HTERT RPE-1 (cell line): ENCODE measurements around the gene DOHH.

Experiments
- in situ Hi-C: fragments of 300-500 bp; cut with MboI; formaldehyde crosslinking; loops from 4 replicates; pipeline ENCODE4 v1.14.3; 2020; ENCODE audit warnings: low sequenced_read_pairs

Gene DOHH

DNA sequence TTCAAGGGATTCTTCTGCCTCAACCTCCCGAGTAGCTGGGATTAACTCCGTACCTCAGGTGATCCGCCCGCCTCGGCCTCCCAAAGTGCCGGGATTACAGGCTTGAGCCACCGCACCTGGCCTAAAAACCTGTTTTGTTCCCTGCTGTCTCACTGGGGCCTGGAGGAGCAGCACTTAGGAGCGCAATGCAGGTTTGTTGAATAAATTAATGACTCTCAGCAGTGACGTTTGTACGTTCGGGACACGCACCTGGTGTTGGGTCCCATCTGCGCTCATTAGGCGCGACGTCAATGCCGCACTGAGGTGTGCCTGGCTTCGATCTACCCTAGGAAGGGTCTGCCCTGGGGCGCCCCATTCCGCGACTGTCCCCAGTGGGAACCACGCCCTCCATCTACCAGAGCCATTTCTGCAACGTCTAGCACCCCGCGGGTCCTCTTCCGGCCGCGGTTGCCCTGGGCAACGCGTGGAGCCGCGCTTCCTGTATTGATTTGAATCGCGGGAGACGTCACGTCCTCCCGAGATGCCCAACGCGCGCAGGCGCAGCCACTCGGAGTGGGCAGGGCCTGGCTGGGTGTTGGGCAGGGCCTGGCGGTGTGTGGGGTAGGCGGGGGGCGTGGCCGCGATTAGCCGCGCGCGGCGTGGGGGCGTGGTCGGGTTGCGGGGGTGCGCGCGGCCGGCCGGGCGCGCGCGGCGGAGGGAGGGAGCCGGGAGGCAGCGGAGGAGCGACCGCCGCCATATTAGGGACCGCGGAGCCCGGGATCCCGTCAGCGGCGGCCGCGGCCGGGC, 5.3 kb upstream of the DOHH start, which contains the start of gene FZR1:
Gene FZR1, plus strand, starts transcription at position 714 of the 786 bp plus-strand sequence. CDS start 16,679 bp downstream, outside the sequence.
- in situ Hi-C loops = no loop called here

DNA sequence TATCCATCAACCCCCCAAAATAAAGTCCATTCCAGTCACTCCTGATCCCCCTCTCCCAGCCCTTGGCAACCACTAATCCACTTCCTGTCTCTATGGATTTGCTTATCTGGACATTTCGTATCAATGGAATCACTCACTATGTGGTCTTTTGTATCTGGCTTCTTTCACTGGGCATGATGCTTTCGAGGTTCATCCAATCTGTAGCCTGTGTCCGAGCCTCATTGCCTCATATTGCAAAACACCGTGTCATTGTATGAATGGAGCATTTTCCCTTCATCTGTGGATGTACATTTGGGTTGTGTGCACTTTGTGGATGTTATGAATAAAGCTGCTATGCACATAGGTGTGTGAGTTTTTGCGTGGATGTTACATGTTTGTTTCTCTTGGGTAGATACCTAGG, 4.3 kb upstream of the DOHH start:
- in situ Hi-C loops = no loop called here

DNA sequence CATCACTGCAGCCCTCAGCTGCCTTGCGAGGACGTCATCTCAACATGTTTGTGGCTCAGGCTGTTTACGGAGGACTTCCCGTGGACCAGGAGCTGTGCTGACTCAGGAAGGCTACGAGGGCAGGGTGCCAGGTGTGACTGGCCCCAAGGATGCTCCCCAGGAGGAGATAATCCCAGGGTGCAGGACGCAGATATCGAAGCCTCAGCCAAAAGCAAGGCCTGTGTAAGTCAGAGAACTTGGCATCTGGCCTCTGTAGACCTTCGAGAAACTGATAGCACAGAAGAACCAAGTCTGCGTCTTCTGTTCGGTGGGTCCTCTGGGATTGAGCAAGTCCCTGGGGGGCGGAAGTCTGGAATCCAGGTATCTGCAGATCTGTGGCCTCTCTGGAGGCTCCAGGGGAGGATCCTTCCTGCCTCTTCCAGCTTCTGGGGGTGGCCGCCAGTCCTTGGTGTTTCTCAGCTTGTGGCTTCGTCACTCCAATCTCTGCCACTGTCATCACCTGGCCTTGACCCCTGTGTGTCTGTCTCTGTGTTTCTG, 2.6 kb upstream of the DOHH start:
- in situ Hi-C loops = no loop called here

DNA sequence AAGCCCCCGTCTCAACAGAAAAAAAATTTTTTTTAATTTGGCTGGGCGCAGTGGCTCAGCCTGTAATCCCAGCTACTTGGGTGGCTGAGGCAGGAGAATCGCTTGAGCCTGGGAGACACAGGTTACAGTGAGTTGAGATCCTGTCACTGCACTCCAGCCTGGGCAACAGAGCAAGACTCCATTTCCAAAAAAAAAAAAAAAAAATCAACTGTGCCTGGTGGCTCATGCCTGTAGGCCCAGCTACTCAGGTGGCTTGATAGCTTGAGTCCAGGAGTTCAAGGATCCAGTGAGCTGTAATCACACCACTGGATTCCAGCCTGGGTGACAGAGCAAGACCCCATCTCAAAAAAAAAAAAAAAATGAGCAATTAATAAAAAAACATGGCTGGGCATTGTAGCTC, 1.3 kb upstream of the DOHH start:
- in situ Hi-C loops = no loop called here

DNA sequence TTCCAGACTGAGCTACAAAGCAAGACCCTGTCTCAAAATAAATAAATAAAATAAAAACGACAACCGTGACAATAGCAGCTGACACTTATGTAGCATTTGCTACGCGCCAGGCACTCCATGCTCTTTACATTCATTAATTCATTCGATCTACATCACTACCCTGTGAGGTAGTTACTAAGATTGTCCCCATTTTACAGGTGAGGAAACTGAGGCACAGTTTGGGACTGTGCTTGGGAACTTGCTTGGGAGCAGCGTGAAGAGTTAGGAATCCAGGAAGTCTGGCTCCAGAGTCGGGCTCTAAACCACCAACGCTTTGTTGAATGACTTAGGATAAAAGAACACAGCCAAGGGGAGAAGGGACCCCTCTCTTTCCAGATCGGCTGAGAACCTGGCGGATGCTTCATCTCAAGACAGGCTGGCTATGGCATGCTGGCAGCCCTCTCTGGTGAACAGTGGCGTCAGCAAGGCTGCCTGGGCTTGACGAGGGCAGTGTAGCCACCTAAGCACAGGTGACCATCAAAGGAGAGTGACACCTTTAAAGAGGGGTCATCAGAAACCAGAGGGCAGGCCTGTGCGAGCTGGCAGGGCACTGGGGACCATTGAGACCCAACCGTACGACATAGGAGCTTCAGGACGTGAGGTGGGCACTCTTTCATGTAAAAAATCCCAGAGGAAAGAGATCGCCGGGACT, 591 bp downstream of the DOHH start:
- in situ Hi-C loops = loop anchor here (25.0 kb wide), 1 partner anchor 188 kb away; no protein-coding TSS in a partner anchor

DNA sequence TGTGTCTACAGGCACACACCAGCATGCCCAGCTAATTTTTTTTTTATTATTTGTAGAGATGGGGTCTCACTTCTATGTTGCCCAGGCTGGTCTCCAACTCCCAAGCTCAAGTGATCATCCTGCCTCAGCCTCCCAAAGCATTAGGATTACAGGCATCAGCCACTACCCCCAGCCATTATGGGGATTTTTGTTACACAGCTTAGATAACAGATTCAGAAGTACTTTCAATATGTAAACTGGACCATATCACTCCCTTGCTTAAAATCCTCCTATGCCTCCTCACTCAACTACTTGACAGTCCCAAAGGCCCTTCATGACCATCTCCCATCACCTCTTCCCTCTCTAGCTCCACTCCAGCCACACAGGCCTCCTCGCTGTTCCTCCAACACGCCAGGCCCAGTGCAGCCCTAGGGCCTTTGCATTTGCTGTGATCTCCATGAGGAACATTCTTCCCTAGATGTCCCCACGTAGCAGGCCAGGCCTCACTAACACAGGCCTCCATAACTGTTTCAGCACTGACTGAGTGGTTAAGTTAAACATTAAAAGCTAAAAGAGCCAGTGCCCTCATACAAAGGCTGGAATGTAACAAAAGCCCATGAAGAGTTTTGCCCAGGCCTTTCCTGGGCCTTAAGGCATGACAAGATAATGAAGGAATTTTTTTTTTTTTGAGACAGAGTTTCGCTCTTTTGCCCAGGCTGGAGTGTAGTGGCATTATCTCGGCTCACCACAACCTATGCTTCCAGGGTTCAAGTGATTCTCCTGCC, 2.5 kb downstream of the DOHH start:
- in situ Hi-C loops = loop anchor here (25.0 kb wide), 1 partner anchor 186 kb away; no protein-coding TSS in a partner anchor

DNA sequence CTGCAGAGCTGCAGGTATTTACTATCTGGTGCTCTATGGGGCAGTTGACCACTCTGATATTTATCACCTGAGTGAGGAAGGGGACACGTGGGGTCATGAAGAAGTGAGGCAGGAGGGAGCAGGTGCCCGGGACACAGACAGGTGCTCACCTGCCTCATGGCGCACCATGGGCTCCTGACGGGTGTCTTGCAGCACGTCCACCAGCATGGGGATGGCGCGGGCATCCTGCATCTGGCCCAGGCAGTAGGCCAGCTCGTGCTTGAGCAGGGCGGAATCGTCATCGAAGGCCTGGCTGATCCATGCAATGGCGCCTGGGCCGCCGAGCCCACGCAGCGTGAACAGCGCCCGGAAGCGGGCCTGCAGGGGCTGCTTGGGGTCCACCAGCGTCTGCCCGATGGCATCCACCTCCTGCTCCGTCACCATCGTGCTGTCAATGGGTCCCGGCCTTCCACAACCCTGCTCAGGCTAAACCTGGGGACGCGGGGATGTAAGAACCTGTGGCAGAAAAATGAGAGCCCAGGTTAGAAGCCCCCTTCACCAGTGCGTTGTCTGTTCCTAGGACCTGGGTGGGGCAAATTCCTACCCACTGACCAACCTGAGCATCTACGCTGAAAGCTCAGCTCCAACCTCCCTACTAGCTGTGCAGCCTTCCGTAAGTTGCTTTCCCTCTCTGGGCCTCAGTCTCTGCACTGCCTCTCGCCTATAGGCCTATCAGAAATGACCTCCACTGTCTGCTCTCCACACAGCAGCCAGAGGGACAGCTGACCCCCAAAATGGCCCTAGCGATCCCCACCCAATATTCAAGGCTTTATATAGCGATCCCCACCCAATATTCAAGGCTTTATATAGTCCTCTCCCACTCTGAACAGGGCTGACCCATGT, 3.8 kb downstream of the DOHH start:
- in situ Hi-C loops = loop anchor here (25.0 kb wide), 1 partner anchor 184 kb away; no protein-coding TSS in a partner anchor

DNA sequence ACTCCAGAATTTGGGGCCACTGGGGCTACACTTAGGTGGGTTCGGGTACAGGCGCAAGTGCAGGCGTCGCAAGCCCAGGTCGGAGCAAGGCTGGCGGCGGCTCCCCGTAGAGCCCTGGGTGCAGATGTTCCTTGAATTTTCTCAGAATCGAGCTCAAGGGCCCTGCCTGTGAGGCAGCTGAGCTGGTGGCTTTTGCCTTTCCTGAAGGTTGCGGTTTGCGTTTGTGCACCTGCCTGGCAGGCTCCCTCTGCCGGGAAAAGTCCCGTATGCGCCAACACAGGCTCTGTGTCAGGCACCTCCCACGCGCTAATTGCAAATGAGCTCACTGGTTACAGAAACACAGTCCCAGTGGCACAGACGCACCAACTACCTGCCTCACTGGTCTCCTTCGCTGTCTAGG, 5.9 kb downstream of the DOHH start:
- in situ Hi-C loops = loop anchor here (25.0 kb wide), 1 partner anchor 182 kb away; no protein-coding TSS in a partner anchor

DNA sequence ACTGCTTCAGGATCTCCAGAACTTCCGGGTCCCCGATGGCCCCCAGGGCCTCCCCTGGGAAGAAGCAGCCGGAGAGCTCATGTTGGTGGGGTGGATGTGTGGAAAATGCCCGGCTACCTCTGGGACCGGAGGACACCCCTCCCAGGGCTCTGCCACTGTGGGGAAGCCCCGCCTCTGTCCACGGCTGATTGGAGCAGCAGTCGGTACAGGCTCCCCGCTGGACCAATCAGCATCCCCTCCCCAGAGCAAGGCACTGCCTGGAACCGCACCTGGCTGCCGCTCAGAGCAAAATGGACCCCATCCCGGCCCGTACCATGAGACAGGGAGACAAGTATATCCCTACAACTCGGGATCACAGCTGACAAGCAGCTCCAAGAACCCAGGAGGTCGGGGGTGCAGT, 6.4 kb downstream of the DOHH start:
- in situ Hi-C loops = loop anchor here (25.0 kb wide), 1 partner anchor 182 kb away; no protein-coding TSS in a partner anchor

DNA sequence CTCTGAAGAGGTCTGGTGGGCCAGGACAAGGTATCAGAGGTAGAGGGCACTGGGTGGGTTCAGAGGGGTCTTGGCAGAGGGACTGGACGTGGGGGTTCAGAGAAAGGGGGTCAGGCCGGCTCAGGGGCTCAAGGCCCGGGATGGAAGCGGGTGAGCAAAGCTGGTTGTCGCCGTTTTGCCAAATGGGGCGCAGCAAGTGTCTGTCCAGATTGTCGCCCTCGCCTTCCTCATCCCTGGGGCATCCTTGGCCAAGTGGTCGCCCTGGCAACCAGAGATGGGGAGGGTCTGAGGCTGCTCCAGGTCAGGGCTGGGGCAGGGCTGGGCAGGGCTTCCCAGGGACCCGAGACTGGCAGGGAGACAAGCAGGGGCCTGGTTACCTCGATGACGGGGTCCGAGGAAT, 6.8 kb downstream of the DOHH start:
- in situ Hi-C loops = loop anchor here (25.0 kb wide), 1 partner anchor 181 kb away; no protein-coding TSS in a partner anchor

DNA sequence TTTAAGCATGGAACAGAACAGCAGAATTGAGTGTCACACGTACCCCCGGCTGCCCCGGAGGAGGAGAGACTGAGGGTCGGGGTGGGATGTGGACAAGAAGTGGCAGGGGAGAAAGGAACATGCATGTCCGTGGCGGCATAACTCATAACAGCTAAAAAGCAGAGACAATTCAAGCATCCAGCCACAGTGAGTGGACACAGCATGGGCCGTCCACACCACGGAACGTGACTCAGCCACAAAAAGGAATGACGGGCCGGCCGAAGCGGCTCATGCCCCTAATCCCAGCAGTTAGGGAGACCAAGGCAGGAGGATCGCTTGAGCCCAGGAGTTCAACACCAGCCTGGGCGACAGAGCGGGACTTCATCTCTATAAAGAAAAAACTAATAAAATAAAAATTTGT, 7.6 kb downstream of the DOHH start:
- in situ Hi-C loops = loop anchor here (25.0 kb wide), 1 partner anchor 181 kb away; no protein-coding TSS in a partner anchor

DNA sequence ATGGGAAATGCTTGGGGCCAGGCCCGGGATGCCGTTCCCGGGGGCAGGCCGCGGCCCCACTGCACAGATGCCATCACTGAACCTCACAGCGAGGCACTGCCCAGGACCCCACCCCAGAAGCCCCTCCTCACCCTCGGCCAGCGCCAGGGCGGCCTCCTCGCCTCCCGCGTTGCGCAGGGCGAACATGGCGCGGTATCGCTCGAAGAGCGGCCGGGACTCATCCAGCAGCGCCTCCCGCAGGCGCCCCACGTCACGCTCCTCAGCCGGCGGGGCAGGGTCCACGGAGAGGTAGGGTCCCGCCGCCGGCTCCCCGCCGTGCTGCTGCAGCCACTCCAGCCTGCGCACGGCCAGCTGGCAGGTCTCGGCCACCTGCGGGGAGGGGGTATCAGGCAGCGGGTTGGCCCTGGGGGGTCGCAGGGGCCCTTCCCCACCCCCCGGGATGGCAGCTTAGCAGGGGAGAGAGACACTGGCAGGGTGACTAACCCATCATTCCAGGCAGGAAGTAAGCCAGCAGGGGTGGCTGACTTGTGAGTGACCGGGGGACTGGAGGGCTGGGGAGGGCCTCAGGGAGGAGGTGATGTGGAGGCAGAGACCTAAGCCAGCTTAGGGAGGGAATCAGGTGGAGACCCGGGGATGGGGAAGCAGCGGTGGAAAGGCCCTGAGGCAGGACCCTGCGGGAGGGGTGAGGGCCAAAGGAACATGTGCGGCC, 8.2 kb downstream of the DOHH start:
- in situ Hi-C loops = loop anchor here (25.0 kb wide), 1 partner anchor 180 kb away; no protein-coding TSS in a partner anchor

DNA sequence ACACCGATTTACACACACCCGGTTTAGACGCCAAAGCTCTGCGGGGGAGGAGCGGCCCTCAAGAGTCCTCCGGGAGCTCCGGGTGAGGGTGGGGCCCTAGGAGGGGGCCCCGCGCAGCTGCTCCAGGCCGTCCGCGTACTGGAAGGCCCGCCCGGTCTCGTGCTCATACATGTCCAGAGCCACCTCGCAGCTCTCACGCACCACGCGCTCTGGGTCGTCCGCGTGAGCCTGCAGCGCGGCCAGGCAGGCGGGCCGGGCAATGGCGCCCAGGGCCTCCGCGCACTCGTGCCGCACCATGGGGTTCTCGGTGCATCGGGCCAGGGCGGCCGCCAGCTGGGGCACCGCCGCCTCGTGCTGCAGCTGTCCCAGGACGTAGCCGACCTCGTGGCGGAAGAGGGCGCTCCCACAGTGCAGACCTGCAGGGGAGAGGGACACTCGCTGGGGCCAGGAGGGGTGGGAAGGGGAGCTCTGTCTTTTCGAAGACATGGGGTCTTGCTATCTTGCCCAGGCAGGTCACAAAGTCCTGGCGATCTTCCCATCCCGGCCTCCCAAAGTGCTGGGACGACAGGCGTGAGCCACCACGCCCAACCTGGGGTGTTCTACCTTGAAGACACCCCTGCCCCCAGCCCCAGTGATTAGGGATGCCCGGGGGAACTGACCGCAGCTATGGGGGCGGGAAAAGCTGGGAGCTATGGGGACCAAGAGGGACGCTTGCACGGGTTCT, 8.9 kb downstream of the DOHH start:
- in situ Hi-C loops = loop anchor here (25.0 kb wide), 1 partner anchor 179 kb away; no protein-coding TSS in a partner anchor

DNA sequence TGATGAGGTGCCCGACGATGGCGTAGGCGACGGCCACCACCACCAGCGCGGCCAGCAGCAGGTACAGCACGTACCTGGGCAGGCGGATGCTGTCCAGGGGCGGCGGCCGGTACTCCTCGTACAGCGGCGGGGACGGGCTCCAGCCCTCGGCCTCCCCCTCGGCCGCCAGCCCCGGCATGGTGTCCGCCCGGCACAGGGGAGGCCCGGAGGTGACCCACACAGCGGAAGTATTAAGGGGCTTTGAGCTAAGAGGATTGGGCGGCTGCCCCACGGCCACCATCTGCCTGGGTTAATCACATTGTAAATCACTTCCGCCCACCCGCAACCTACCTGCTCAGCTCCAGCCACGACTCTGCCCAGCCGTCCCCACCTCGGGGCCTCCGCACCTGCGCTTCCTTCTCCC, 17.2 kb downstream of the DOHH start, which contains the start of gene SMIM44:
Gene SMIM44, minus strand, starts transcription at position 216 of the 403 bp plus-strand sequence. Its CDS starts 38 bp downstream, at position 178.
- in situ Hi-C loops = loop anchor here (25.0 kb wide), 1 partner anchor 171 kb away; no protein-coding TSS in a partner anchor

DNA sequence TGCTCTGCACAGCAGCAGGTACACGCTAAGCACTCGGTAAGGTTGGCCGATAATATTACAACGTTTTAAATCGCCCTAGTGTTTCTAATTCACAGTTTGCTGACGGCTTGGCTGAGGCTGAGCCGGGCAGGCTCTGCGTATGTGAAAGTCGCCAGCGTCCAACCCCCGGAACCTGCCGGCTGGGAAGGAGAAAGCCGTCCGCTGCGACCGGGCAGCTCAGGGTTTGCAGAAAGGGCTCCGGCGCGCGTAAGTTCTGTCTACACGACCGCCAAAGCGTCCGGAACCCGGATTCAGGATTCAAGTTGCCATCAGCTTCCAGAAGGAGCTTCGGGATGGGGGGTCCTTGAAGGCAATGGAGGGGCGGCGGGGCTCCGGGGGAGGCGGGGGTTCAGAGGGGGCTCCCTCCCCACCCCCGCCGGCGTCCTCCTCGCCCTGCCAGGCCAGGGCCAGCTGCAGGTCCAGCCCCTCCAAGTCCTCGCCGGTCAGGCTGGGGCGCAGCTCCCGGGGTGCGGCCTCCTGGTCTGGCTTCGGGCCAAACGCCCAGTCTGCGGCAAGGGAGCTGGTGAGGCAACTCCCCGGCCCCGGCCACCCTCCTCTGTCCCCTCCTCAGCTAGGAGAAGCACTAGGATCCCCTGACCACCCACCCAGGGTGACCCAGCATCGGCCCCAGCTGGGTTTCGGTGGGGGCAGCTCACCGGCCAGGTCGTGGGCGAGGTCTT, 17.8 kb downstream of the DOHH start:
- in situ Hi-C loops = loop anchor here (25.0 kb wide), 1 partner anchor 170 kb away; no protein-coding TSS in a partner anchor

DNA sequence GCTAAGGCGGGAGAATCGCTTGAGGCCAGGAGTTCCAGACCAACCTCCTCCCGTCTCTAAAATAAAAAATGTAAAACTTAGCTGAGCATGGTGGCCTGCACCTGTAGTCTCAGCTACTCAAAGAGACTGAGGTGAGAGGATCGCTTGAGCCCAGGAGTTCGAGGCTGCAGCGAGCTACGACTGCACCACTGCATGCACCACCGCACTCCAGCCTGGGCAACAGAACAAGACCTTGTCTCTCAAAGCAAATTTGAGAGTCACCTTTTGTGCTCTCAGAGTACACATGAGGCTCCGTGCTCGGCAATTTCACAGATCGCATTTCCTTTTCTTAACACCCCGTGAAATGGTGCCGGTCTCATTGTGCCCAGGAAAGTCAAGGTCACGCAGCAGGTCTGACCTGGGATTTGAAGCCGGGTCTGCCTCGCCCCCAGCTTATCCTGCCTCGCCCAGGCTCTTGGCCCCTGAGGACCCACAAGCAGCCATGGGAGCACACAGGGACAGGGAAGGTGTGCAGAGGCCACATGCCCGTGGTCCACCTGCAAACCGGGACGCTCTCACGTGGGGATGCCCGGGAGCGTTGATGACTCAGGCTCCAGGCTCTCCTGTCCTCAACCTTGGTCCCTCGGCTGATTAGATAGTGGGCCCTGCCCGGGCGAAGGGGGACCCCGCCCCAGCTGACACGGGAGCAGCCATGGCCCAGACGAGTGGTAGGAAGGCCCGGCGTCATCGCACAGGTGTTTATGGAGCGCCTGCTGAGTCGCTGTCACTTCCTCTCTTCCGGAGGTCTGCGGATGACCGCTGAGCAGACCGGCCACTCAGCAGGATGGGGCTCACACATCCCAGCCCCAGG, 19.0 kb downstream of the DOHH start:
- in situ Hi-C loops = loop anchor here (25.0 kb wide), 1 partner anchor 169 kb away; no protein-coding TSS in a partner anchor
